Stomach (tissue), 4 donors: ENCODE measurements around the gene SH3RF3.

Experiments
- EP300 ChIP-seq: sonication (generic); formaldehyde crosslinking; IDR thresholded peaks from one replicate; pipeline ENCODE4 v1.6.1; 2017; ENCODE audit warnings: antibody characterized with exemption
- POLR2A ChIP-seq, 4 donors: fragments of 450-650 bp; IDR thresholded peaks; one replicate each; pipeline ENCODE4 v1.6.1; 2016; ENCODE audit warnings: antibody characterized with exemption in 4 of 4, control low read depth in 2 of 4, mild to moderate bottlenecking in 1 of 4, moderate library complexity in 1 of 4
- POLR2AphosphoS5 ChIP-seq, 3 donors: sonication (generic); formaldehyde crosslinking; IDR thresholded peaks; one replicate each; pipeline ENCODE4 v1.6.1; 2016; ENCODE audit warnings: antibody characterized with exemption in 3 of 3
- TF ChIP-seq, protein P1 (sequence below), 7 experiments: fragments of 450-650 bp in 4 of 7; fragments of 200-600 bp in 3 of 7; sonication (generic) in 3 of 7; IDR thresholded peaks; one replicate each; pipeline ENCODE4 v1.5.1; 2016 to 2019; ENCODE audit warnings: antibody characterized with exemption in 7 of 7, control low read depth in 2 of 7, mild to moderate bottlenecking in 1 of 7

DNA sequence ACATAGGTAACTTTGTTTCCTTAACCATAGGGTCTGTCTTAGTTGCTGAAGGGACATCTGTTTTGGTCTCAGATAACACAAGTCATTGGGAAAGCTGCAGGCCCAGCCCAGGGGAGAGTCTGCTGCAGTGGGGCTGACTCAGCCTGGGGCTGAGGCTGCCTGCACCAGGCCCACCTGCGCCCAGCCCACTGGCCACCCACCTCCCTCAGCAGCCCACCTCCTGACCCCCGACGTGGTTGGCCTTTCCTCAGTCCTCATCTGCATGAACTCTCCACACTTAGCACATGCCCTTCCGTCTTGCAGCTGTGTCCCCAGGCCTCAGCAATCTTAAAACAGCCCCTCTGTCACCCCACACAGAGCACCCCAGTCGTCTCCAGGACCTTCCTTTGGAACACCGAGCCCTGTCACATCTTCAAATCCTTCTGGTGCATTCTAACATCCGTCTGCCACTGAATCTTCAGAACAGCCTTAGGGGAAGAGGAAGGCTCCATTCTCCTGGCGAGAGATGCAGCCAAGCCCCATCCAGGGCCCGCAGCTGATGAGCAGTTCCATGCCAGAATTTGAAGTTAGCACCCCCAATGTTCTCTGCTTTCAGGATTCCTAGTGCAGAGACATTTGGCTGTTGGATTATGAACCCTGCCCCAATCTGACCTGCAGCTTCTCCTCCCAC lies 253.4 kb downstream of the SH3RF3 start:
- TF ChIP-seq, protein P1, sequence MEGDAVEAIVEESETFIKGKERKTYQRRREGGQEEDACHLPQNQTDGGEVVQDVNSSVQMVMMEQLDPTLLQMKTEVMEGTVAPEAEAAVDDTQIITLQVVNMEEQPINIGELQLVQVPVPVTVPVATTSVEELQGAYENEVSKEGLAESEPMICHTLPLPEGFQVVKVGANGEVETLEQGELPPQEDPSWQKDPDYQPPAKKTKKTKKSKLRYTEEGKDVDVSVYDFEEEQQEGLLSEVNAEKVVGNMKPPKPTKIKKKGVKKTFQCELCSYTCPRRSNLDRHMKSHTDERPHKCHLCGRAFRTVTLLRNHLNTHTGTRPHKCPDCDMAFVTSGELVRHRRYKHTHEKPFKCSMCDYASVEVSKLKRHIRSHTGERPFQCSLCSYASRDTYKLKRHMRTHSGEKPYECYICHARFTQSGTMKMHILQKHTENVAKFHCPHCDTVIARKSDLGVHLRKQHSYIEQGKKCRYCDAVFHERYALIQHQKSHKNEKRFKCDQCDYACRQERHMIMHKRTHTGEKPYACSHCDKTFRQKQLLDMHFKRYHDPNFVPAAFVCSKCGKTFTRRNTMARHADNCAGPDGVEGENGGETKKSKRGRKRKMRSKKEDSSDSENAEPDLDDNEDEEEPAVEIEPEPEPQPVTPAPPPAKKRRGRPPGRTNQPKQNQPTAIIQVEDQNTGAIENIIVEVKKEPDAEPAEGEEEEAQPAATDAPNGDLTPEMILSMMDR (IDR thresholded peaks at IDR 0.05), result no peak
- TF ChIP-seq POLR2A (IDR thresholded peaks at IDR 0.05), result no peak
- TF ChIP-seq EP300, result no peak
- no peak for TF ChIP-seq POLR2AphosphoS5 (IDR thresholded peaks at IDR 0.05)
